UCSD-AML1 (cell line): Measurements from ENCODE around the gene KLHL26.

ENCODE experiments used
- DNase-seq: peaks from one replicate; lab custom pipeline; 2025; ENCODE audit not compliant: unreplicated experiment; lab: John Stamatoyannopoulos, UW

Gene KLHL26

DNA sequence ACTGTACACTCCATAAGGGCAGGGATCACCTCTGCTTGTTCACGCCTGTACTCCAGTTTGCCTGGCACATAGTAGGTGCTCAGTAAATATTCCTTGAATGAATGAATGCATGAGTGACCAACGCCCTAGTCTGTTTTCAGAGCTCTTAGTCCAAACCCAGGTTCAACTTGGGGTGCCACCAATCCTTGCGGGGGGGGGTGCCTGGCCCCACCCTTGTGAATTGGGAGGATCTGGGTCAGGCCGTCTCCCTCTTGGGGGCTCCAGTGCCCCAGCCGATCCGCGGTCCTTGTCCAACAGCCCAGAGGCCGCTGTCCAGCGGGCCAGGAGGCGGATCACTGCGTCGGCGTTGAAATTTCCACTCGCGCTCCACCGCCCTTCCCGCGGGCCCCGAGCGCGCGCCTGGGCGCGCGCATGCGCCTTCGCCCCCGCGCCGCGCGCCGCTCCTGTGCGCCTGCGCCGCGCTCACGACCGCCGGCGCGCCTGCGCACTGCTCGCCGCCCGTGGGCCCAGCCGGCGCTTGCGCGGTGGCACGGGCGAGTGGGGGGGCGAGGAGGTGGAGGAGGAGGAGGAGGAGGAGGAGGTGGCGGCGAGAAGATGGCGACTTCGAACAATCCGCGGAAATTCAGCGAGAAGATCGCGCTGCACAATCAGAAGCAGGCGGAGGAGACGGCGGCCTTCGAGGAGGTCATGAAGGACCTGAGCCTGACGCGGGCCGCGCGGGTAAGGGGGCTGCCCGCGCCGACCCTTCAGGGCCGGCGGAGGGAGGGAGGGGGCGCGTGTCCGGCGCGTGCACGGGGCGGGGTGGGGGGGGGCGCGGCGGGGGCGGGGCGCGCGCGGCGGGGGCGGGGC lies 46.5 kb downstream of the KLHL26 start, which contains the start of gene CRTC1:
Gene CRTC1, plus strand, starts transcription at position 572 of the 849 bp plus-strand sequence. Its CDS starts 23 bp downstream, at position 595.
- DNase-seq = peak; percentile 93

- no peak for DNase-seq
Observed at GRCh38 chr19:18683958-18684641, 47.3 kb downstream of the KLHL26 start.

GRCh38 chr19:18684642-18684993 lies 47.8 kb downstream of the KLHL26 start:
- DNase-seq = no peak

DNA sequence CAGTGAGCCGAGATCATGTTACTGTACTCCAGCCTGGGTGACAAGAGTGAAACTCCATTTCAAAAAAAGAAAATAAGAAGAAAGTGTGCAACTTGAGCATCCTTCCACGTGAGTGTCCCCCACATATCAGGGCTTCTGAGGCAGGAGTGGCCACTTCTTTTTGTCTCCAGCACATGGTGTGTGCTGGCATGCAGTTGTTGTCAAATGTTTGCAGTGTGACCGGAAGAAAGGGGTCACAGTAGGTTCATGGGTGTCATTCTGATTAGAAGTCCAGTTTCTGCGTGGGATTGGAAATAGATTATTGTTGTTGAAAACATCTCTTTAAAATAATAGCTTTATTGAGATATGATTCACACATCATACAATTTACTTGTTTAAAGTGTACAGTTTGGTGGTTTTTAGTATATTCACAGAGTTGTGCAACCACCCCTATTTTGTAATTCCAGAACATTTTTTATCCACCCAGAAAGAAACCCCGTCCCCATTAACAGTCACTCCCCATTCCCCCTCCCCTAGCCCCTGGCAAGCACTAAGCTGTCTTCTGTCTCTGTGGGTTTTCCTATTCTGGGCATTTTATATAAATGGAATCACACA lies 48.9 kb downstream of the KLHL26 start:
- no peak for DNase-seq

DNA sequence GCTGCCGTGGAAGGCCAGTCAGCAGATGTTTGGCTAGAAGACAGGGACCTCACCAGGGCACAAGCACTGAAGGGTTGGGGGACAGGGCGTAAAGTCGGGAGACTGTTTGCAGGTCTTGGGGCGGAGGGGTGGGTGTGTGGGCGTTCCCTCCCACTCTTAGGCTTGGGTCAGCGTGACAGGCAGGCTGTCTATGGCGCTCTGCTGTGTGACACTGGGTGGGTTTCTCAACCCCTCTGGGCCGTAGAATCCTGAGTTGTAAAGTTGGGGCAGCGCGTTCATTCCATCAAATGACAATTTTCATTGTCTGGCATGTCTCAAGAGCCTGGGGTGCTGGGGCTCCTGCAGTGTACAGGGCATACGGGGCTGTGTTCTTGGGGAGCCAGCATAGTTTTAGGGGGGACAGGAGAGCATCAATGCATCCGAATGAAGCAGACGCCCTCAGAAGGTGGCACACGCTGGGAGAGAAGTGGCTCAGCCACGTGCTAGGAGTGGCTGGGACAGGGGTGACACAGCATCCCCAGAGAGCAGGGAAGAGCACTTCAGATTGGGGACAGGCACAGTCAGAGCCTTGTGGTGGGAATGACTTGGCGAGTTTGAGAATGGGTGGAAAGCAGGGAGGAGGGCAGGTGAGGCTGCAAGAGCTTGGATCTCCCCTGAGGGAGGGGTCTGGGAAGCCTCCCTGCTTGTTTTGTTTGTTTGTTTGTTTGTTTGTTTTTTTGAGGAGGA lies 51.1 kb downstream of the KLHL26 start:
- no peak for DNase-seq

GRCh38 chr19:18696023-18696422 lies 59.2 kb downstream of the KLHL26 start:
- DNase-seq = no peak

- no peak for DNase-seq
Observed at GRCh38 chr19:18697680-18698079, 60.9 kb downstream of the KLHL26 start.

- DNase-seq = no peak
Observed at GRCh38 chr19:18698321-18699167, 61.7 kb downstream of the KLHL26 start.

- DNase-seq = no peak
Observed at GRCh38 chr19:18699403-18700054, 62.7 kb downstream of the KLHL26 start.

DNA sequence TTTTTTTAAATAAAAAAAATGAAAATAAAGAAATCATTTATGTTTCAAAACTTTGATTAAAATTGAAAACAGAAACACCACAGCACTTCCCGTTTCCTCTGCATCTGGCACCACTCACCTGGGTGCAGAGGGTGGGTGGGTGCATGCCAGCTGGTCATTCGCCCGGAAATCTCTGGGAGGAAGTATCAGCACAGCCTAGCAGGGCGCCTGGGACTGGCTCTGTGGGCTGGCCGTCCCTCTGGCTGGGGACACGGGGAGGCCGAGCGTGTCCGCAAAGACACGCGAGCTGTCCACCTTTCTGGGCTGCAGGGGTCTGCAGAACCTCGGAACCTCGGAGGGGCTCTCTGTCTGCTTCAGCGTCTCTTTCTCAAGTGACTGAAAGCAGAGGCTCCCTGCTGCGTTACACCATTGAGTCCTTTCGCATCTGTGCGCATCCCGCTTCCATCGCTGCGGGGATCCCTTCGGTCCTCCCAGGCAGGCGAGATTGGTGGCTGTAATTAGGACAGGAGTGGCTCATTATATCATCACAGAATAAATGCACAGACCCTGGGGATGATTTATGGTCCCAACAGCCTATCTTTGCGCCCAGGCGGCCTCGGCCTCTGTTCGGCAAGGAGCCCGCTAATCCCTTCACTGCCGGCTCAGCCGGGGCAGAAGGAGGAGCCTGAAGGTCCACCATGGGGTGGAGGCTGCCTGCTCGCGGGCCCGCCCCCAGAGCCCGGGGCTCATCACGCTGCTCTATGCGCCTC lies 63.8 kb downstream of the KLHL26 start:
- DNase-seq = peak; percentile 21

DNA sequence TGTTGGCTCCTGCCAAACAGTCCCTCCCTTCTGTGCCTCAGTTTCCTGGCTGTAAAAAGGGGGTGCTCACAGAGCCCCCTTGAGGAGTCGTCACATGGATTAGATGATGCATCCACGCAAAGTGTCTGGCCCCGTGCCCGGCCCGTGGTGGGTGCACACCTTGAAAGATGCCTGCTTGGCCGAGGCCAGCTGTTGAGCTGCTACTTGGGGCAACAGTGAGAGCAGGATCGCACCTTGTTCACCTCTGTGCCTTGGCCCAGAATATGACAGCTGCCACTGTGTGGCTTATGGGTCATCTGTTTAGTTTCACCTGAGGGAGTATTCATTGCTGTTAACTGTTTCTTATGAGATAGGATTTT lies 64.4 kb downstream of the KLHL26 start:
- no peak for DNase-seq

DNA sequence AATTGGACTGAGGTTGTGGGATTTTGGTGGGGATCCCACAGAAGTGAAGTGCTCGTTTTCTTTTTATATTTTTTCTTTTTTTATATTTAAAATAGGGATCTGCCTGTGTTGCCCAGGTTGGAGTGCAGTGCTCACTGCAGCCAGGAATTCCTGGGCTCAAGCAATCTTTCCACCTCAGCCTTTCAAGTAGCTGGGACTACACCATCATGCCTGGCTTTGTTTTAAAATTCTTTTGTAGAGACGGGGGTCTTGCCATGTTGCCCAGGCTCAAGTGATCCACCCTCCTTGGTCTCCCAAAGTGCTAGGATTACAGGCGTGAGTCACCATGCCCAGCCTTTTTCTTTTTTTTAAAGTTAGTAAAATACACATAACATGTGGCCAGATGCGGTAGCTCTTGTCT lies 67.2 kb downstream of the KLHL26 start:
- no peak for DNase-seq

DNA sequence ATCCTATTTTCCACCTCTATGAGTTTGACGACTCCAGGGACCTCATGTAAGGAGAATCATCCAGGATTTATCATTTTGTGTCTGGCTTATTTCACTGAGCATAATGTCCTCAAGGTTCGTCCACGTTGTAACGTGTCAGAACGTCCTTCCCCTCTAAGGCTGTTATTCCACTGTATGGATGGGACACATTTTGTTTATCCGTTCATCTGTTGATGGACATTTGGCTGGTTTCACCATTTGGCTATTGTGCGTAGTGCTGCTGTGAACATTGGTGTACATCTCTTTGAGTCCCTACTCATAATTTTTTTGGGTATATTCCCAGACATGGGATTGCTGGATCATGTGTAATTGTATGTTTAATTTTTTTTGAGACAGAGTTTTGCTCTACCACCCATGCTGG lies 68.1 kb downstream of the KLHL26 start:
- no peak for DNase-seq

GRCh38 chr19:18708452-18709231 lies 71.8 kb downstream of the KLHL26 start:
- no peak for DNase-seq

DNA sequence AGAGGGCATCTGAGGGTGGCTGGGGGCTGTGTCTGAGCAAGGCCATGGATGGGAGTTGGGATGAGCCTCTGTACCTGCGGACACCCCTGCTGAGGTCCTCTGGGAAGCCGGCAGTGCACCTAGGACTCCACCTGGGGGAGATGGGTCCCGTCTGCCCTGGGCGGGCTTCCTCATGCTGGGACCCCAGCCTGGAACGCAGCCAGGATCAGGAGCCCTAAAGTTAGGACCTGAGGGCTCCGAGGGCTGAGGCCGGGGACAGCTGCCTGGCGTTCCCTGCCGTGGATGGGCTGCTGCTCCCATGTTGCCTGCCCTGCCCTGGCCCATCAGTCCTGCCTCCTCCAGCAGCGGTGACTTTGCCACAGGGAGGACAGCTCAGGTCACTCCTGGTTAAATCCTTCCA lies 72.7 kb downstream of the KLHL26 start:
- DNase-seq = no peak

- DNase-seq = peak; percentile 50
Observed at GRCh38 chr19:18710186-18710585, 73.4 kb downstream of the KLHL26 start.

DNA sequence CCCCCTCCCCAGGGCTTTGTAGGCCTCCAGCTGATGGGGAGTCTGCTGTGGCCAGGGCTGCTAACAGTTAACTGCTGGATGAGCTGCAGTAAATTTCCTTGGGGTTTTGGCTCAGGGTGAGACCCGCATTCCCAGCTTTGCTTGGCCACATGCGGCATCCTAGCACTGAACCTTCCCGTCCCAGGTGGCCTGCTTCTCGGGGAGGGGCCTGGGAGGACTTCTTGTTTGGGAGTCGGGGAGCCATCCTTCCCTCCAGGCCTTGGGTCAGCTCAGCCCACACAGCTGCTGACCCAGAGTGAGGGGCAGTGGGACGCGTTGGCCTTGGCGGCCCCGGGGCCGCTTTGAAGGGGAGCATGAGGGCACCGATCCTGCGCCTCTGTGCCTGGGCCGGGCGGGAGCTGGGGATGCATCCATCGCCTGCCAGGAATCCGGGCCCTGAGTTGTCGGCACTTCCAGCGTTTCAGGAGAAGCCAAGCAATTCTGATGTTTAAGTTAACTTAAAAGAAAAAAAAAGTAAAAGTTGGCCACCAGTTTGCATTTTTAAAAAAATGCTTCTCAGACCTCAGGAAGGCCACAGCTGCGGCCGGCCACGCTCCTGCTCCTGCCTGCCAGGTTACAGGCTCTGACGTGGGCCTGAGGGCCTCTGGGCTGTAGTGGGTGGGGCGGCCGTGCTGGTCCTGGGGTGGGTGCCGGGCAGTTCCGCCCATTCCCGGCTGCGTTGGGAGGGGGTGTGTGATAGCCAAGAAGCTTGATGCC lies 74.3 kb downstream of the KLHL26 start:
- DNase-seq = no peak

- DNase-seq = no peak
Observed at GRCh38 chr19:18711893-18712292, 75.1 kb downstream of the KLHL26 start.
